Epidermal melanocyte (primary cell): Measurements from ENCODE around the gene PRSS56.
"Not testable (repeated sequence)": the region's sequence is repeated elsewhere in the genome, so short reads cannot be mapped to it uniquely, and the experiment has no call there.

ENCODE experiments used
- DNase-seq: peaks from one replicate; pipeline ENCODE4 v3.0.0; 2011; ENCODE audit warnings: low spot score; ENCODE audit not compliant: insufficient read length

The PRSS56 gene

GRCh38 chr2:232525791-232526371 is 5.7 kb downstream of the PRSS56 start, which contains the start of gene CHRND:
Gene CHRND (plus strand): TSS chr2:232526160. CDS start chr2:232526216, 56 bp downstream.
- no peak for DNase-seq

GRCh38 chr2:232526372-232526941 is 6.3 kb downstream of the PRSS56 start:
- DNase-seq: no peak

GRCh38 chr2:232527905-232528470 is 7.8 kb downstream of the PRSS56 start:
- DNase-seq: no peak

- no peak for DNase-seq
Measured at GRCh38 chr2:232528746-232529460, 8.7 kb downstream of the PRSS56 start.

- no peak for DNase-seq
Measured at GRCh38 chr2:232529806-232530547, 9.8 kb downstream of the PRSS56 start.

GRCh38 chr2:232530626-232531260 is 10.6 kb downstream of the PRSS56 start:
- DNase-seq: no peak

GRCh38 chr2:232532419-232532818 is 12.2 kb downstream of the PRSS56 start:
- DNase-seq: no peak

- DNase-seq: not testable (repeated sequence)
Measured at GRCh38 chr2:232532821-232533220, 12.6 kb downstream of the PRSS56 start.

- DNase-seq: no peak
Measured at GRCh38 chr2:232533944-232534710, 13.9 kb downstream of the PRSS56 start.

- DNase-seq: no peak
Measured at GRCh38 chr2:232534940-232535651, 14.9 kb downstream of the PRSS56 start.

GRCh38 chr2:232535761-232536530 is 15.8 kb downstream of the PRSS56 start:
- no peak for DNase-seq

- DNase-seq: no peak
Measured at GRCh38 chr2:232537079-232537478, 16.9 kb downstream of the PRSS56 start.

- DNase-seq: no peak
Measured at GRCh38 chr2:232537499-232537898, 17.3 kb downstream of the PRSS56 start.

GRCh38 chr2:232538671-232539070 is 18.5 kb downstream of the PRSS56 start:
- no peak for DNase-seq

GRCh38 chr2:232539298-232540231 is 19.4 kb downstream of the PRSS56 start, which contains the start of gene CHRNG:
Gene CHRNG (plus strand): TSS chr2:232539692. CDS start chr2:232539748, 56 bp downstream.
- DNase-seq: no peak

GRCh38 chr2:232540441-232541041 is 20.4 kb downstream of the PRSS56 start:
- no peak for DNase-seq

- no peak for DNase-seq
Measured at GRCh38 chr2:232541195-232541960, 21.2 kb downstream of the PRSS56 start.
